ENCODE measurements around the gene DYNC1H1.
A peak's percentile ranks its signal among the peaks of the same experiment; 100 is the strongest.

DYNC1H1 gene

GRCh38 chr14:102037686-102038085 lies 73.3 kb downstream of the DYNC1H1 start:
- DNase-seq (ENCODE audit: low spot score): no peak

- DNase-seq (ENCODE audit: low spot score): no peak
Observed at GRCh38 chr14:102039157-102039556, 74.8 kb downstream of the DYNC1H1 start.

DNA sequence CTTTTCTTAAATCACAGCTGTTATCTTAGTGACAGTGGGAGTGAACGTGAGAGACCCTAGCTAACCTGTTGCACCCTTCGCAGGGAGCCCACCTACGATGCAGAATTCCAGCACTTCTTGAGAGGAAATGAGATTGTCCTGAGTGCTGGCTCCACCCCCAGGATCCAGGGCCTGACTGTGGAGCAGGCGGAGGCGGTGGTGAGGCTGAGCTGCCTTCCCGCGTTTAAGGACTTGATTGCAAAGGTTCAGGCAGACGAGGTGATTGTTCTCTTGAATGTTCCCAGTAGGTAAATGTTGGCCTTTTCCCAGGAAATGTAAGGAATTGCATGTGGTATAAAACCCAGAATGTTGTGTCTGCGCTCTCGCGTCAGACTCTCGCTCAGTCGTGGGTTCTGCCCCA lies 75.8 kb downstream of the DYNC1H1 start:
- DNase-seq (ENCODE audit: low spot score): no peak

GRCh38 chr14:102042699-102043098 lies 78.3 kb downstream of the DYNC1H1 start:
- DNase-seq (ENCODE audit: low spot score): no peak

DNA sequence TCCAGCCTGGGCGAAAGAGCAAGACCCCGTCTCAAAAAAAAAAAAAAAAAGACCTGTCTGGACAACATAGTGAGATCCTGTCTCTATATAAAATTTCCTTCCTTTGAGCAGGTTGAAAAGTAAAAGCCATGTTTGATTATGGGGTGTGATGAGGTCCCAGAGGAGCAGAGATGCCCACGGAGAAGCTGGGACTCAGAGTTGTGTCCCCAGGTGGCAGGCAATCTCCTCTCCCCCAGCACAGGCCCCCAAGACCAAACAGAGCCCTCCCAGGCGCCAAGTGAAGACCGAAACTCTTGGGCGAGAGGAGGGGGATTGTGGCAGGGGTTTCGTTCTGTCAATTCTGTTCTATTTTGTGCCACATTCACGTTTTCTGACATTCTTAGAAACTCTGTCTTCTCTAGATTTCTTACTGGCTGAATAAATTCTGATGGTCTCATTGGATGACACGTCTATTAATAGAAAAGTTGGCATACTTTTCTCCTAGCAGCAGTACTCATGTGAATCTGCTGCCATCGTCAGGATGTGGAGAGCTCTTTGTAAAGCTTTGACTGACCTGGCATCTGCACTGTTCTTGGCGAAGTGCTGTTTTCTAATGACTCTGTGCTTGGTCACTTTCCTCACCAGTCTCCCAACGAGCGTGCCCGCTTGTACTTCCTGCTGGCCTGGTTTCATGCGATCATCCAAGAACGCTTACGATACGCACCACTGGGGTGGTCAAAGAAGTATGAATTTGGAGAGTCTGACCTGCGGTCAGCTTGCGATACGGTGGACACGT lies 79.1 kb downstream of the DYNC1H1 start:
- no peak for DNase-seq (ENCODE audit: low spot score)

DNA sequence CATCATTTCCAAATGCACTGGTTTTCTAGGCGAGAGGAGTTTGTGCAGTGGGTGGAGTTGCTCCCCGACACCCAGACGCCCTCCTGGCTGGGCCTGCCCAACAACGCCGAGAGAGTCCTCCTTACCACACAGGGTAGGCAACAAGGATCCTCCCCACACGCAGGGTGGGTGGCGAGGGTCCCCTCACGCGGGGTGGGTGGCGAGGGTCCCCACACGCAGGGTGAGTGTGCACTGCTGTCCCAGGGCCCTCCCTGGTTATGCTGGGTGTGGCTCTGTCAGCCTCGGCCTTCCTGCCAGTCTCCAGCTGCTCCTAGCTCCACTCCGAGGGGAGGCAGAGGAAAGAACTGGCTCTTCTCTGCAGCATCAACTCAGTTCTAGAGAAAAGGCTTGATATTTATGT lies 80.2 kb downstream of the DYNC1H1 start:
- no peak for DNase-seq (ENCODE audit: low spot score)

GRCh38 chr14:102046337-102047278 lies 82.2 kb downstream of the DYNC1H1 start:
- DNase-seq (ENCODE audit: low spot score): peak; percentile 88

DNA sequence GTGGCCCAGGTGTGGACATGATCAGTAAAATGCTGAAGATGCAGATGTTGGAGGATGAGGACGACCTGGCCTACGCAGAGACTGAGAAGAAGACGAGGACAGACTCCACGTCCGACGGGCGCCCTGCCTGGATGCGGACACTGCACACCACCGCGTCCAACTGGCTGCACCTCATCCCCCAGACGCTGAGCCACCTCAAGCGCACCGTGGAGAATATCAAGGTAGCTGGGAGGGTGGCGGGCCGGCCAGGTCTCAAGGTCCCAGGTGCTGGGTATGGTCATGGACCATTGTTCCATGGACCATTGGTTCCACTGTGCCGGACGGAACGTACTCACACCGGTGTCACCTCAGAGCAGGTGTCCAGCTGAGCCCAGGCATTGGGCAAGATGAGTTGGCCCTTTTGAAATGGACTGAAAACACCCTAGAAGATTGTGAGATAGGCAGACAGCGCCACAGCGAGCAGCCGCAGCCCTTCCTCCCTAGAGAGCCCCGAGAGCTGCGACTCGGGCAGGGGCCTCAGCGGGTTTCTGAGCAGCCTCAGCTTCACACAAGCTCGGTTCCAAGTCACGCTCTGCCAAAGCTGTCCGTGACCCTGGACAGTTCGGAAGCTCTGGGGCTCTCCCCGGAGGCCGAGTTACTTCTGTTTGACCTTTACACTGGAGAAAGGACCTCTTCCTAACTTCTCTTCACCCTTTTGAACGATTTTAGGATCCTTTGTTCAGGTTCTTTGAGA lies 83.6 kb downstream of the DYNC1H1 start:
- DNase-seq (ENCODE audit: low spot score): no peak

GRCh38 chr14:102049258-102050025 lies 85.1 kb downstream of the DYNC1H1 start:
- no peak for DNase-seq (ENCODE audit: low spot score)

DNA sequence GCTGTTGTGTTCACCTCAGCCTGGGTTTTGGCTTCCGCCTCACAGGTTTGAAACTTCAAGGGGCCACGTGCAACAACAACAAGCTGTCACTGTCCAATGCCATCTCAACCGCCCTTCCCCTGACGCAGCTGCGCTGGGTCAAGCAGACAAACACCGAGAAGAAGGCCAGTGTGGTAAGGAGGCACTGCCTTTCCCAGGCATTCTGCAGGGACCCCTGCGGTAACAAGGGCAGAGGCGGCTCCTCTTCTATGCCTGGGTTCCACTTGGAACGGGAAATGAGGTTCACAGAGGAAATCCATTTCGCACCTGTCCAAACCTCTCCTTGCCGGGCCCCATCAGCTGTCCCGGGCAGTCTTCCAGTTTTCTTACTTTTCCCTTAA lies 85.6 kb downstream of the DYNC1H1 start:
- DNase-seq (ENCODE audit: low spot score): no peak

DNA sequence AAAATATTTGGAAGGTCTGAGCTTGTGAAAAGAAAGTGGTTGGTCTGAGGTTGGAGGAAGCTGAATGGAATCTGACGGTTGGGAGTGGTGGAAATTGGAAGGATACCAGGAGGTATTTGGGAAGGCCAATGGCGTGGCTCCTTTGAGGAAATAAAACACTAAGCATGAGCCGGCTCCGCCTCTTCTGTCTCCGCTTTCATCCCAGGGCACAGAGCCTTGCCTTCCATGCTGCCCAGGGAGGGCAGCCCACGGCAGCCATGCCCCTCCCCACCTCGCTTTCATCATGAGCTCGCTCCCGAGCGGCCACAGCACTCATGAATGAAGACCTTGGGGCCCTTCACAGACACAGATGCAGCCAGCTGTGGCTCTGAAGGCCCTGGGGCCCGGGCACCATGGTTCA lies 86.3 kb downstream of the DYNC1H1 start:
- DNase-seq (ENCODE audit: low spot score): no peak

- DNase-seq (ENCODE audit: low spot score): no peak
Observed at GRCh38 chr14:102052522-102052921, 88.1 kb downstream of the DYNC1H1 start.

DNA sequence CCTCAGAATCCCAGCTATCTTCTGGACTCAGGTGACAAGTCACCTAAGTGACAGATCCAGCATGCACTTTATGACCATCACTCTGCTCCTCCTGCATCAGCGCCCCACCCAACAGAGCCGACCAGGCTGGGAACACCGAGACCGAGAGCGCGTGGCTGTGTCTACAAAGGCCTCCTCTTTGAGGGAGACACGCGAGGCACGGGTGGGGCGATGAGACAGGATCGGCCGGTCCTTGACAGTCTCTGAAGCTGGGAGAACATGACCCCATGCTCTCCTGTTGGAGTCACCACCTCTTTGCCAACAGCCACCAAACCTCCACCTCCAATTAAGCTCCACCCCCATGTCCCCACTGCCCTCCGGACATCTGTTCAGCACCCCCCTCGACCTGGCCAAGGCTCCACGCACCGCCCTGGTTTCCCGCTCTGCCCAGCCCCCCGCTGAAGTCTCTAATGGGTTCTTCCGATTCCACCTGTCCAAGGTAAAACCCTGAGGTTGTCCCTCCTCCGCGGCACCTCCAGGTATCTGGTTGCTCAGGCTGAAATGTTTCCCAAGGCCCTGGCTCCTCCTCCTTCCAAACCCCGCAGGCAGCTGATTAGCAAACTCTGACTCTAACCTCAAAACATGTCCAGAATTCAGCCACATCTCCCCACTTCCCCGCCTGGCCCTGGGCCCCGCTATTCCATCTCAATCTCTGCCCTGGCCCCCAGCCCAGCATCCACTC lies 91.0 kb downstream of the DYNC1H1 start:
- DNase-seq (ENCODE audit: low spot score): no peak

GRCh38 chr14:102056694-102057442 lies 92.5 kb downstream of the DYNC1H1 start:
- DNase-seq (ENCODE audit: low spot score): no peak

GRCh38 chr14:102057480-102058114 lies 93.2 kb downstream of the DYNC1H1 start:
- DNase-seq (ENCODE audit: low spot score): no peak

GRCh38 chr14:102058146-102058545 lies 93.8 kb downstream of the DYNC1H1 start:
- no peak for DNase-seq (ENCODE audit: low spot score)

GRCh38 chr14:102058961-102059360 lies 94.6 kb downstream of the DYNC1H1 start:
- DNase-seq (ENCODE audit: low spot score): no peak

GRCh38 chr14:102063109-102063807 lies 98.9 kb downstream of the DYNC1H1 start:
- peak; percentile 81 for DNase-seq (ENCODE audit: low spot score)

DNA sequence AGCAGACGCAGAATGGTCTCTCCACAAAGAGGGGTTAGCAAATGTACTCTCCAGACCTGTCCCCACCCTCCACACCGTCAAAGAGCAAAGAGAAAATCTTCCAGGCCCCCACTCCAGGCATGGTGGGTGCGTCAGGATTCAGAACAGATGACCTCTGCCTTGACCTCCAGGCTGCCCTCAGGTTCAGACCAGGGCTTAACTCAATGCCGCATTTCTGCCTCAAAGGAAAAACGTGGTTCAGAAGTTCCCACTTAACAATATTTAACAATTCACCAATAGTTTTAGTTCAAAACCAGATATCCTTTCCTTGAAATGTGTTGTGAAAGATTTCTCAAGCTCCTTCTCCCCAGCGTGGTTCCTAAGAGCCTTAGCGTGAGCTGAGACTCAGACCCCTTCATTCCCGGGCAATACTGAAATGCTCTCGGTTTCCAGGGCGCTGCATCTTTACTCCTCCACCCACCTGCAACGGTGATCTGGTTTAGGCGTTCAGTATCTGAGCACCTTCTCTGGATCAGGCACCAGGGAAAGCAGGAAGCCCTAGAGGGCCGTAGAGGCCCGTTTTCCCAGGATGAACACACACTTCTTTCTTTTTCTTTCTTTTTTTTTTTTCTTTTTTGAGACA lies 99.5 kb downstream of the DYNC1H1 start:
- no peak for DNase-seq (ENCODE audit: low spot score)
